HG03066 (cell line): Measurements from ENCODE around the gene CCL8.

Experiments
- ATAC-seq: cut with Tn5 transposase; IDR thresholded peaks from one replicate; pipeline ENCODE4 v1.9.1; 2021; ENCODE audit warnings: low read depth; ENCODE audit not compliant: unreplicated experiment

The CCL8 gene

DNA sequence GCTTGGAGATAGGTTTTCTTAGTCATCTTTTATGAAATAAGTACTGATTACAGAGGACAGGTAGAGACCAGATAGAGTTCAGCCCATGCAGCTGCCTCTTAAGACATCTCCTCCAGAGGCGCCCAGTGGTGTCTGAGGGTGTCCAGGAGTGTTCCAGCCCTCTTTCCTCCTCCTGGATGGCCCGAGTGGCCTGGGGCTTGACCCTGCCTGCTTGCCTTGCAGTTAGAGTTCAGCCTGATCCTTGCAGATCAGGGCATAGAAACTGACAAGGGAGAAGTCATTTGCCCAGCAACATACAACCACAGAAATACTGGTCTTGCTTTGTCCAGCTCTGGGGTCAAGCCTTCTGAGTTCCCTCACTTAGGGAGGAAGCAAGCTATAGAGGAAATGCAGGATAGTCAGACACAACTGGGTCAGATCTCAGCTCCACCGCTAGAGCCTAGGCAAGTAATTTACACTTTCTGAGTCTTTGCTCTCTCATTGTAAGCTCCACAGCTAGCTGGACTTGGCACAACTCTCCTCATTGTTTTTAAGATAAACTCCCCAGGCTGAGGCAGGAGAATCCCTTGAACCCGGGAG is 47.4 kb downstream of the CCL8 start:
- ATAC-seq = no peak

DNA sequence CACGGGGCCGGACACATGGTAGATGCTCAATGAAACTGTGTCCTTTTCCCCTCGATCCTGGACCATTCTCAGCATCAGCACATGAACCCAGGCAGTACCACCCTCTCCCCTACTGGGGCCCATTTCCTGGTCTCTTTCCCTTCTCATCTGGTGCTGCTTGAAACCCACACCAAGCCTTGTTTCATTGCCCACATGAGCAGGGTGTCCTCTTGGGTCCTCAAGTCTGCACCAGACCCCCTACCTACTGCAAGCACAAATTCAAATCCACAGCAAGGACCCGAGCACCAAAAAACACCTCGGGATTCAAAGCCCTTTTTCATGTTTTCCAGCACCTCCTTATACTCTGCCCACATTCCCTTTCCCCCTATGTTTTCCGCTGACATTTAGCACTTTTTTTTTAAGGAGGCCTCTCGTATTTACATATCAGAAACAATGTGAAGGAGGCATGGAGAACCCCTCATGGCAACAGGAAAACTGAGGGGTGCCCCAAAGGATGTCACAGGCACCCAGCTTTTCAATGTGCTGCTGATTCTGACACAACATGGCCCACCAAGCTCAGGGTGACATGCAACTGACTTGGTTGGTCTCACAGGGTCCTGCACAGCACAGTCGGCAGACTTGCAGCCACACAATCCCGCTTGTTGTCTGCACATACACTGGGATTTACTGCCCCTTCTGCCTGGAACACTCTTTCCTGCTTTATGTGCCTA is 48.4 kb downstream of the CCL8 start:
- ATAC-seq = no peak

DNA sequence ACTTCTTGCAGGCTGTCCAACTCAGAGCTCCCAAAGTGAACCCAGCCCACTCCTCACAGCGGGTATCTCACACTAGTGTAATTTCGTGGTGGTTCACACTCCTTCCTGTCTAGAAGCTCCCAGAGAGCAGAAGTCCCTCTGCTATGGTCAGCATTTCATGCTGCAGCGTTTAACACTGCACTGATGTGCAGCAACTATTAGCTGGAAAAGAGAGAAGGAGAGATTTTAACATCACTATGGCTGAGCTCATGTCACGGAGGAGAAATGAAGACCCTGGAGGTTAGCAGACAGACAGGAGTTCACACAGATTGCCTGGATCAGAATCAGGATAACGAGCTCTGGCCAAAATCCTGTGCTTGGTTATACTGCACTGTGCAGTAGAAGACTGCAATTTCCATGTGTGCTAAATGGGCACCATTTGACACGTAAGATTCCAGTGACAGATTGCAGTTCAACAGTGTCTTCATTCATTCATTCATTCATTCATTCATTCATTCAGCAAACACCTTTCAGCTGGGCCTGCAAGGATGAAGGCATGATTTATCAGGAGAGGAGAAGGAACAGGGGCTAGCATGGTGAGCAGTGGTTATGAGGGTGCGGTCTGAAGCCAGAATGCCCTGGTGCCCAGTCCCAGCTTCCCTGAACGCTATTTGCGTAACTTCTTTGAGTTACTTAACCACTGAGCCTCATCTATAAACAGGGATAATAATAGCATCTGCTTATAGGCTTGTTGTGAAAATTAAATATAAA is 49.1 kb downstream of the CCL8 start:
- ATAC-seq = no peak

DNA sequence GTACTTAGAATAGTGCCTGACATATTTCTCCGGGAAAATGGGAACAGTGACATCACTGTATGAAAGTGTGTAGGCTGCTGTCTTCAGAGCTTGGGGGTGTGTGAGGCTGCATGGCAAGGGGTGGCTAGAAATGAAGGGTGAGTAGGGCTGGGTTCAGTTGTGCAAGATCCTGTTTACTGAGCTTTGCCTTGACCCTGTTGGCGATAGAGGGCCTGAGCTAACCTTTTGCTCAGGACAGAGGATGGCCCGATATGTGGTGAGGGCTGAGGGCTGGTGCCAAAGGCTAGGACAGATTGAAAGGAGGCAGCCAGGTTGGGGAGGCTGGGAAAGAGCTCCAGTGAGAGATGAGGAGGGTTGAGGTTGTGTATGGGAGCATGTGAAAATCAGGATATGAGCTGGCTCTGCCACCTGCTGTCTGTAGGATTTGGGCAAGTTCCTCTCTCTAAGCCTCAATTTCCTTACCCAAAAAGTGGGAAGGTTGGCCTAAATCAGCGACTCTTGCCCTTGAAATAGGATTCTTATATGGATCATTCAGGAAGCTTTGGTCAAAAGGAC is 49.8 kb downstream of the CCL8 start:
- ATAC-seq = no peak

DNA sequence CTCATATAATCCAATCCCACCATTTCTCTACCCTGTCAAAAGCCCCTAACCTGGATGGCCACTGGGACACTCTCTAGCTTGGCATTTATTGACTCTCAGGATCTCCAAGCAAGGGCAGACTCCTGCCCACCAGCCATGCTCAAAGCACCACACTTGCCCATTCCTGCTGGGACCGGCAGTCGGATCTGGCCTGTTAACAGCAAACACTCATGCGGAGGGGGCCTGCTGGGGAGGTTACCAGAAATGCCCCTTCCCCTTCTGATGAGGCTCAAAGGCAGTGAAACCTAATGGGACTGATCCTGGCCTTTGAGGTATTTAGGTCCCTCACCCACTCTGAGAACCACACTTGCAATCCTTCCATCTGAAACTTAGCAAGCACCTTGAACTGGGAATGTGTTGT is 50.3 kb downstream of the CCL8 start:
- ATAC-seq = no peak

GRCh38 chr17:34370376-34370996 is 51.3 kb downstream of the CCL8 start:
- ATAC-seq = no peak

DNA sequence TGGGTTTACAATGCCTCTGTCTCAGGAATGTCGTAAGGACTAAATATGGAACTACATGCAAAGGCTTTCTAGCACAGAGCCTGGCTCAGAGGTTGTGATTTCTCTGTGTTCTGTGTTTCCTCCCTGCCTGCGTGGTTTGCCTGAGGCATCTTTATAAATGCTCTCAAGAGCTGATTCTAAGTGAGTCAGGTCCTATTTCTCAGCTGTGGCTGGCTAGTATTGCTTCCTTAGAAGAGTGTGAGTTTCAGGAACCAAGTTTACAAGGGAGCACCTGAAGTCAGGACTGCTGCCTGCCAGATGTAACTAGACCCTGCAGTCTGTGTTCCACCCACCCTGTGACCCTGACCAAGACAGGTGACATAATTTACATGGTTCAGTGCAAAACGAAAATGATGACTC is 51.8 kb downstream of the CCL8 start:
- no peak for ATAC-seq
